ENCODE data around the gene KTN1.

DNA sequence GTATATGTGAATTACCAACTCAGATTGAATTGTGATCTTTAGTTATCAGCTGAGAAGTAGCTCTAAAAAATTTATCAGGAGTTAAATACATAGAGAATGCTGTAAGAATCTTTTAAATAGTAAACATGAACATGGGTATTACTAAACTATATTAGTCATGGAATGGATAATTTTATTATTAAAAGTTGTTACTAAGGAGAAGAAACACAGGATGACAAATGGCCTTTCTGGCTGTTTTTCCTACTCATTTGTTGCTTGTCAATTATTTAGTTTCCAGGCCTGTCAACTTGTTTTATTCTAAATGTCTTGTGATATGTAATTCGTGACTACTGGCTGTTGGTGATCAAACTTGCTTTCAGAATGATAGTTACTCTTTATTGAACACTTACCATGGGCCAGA lies 58.7 kb downstream of the KTN1 start:
- TF ChIP-seq ESRRG (CRISPR knock-in tag; IDR thresholded peaks at IDR 0.05) (no peak), ISL1 (CRISPR knock-in tag; IDR thresholded peaks at IDR 0.05) (no peak), RARB (CRISPR knock-in tag; IDR thresholded peaks at IDR 0.05) (no peak), CSRNP3 (CRISPR knock-in tag; IDR thresholded peaks at IDR 0.05) (no peak), ZFP3 (CRISPR knock-in tag; IDR thresholded peaks at IDR 0.05) (no peak), ZNF8 (CRISPR knock-in tag; IDR thresholded peaks at IDR 0.05) (no peak), TOX (CRISPR knock-in tag; IDR thresholded peaks at IDR 0.05; ENCODE audit: borderline replicate concordance) (no peak), PPARA (CRISPR knock-in tag; IDR thresholded peaks at IDR 0.05; ENCODE audit: borderline replicate concordance) (no peak), ARNTL (CRISPR knock-in tag; IDR thresholded peaks at IDR 0.05; ENCODE audit: borderline replicate concordance, low read depth) (no peak), ZNF70 (CRISPR knock-in tag; IDR thresholded peaks at IDR 0.05) (no peak), SNAI2 (CRISPR knock-in tag; IDR thresholded peaks at IDR 0.05) (no peak), OSR1 (CRISPR knock-in tag; IDR thresholded peaks at IDR 0.05) (no peak)
- TF ChIP-seq, protein P1, sequence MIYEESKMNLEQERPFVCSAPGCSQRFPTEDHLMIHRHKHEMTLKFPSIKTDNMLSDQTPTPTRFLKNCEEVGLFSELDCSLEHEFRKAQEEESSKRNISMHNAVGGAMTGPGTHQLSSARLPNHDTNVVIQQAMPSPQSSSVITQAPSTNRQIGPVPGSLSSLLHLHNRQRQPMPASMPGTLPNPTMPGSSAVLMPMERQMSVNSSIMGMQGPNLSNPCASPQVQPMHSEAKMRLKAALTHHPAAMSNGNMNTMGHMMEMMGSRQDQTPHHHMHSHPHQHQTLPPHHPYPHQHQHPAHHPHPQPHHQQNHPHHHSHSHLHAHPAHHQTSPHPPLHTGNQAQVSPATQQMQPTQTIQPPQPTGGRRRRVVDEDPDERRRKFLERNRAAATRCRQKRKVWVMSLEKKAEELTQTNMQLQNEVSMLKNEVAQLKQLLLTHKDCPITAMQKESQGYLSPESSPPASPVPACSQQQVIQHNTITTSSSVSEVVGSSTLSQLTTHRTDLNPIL (CRISPR knock-in tag; IDR thresholded peaks at IDR 0.05; ENCODE audit: low read depth): no peak
- TF ChIP-seq, protein P2, sequence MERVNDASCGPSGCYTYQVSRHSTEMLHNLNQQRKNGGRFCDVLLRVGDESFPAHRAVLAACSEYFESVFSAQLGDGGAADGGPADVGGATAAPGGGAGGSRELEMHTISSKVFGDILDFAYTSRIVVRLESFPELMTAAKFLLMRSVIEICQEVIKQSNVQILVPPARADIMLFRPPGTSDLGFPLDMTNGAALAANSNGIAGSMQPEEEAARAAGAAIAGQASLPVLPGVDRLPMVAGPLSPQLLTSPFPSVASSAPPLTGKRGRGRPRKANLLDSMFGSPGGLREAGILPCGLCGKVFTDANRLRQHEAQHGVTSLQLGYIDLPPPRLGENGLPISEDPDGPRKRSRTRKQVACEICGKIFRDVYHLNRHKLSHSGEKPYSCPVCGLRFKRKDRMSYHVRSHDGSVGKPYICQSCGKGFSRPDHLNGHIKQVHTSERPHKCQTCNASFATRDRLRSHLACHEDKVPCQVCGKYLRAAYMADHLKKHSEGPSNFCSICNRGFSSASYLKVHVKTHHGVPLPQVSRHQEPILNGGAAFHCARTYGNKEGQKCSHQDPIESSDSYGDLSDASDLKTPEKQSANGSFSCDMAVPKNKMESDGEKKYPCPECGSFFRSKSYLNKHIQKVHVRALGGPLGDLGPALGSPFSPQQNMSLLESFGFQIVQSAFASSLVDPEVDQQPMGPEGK (CRISPR knock-in tag; IDR thresholded peaks at IDR 0.05; ENCODE audit: borderline replicate concordance): no peak
